Ovary (tissue), 3 donors: Measurements from ENCODE around the gene CD151.

Experiments
- POLR2A ChIP-seq: fragments of 450-650 bp; IDR thresholded peaks from one replicate; pipeline ENCODE4 v1.6.1; 2017; ENCODE audit warnings: antibody characterized with exemption, mild to moderate bottlenecking, moderate library complexity
- TF ChIP-seq, protein P1 (sequence below), 3 donors: fragments of 450-650 bp in 2 of 3; fragments of 200-600 bp in 1 of 3; IDR thresholded peaks; one replicate each; pipeline versions ENCODE4 v1.5.1 to v1.8.0; 2016 to 2022; ENCODE audit warnings: antibody characterized with exemption in 3 of 3, mild to moderate bottlenecking in 1 of 3
- donor health status: DM: no; HTN: no; CAD: no.

GRCh38 chr11:794013-794765, 38.6 kb upstream of the CD151 start:
- no peak for TF ChIP-seq POLR2A
- TF ChIP-seq, protein P1, sequence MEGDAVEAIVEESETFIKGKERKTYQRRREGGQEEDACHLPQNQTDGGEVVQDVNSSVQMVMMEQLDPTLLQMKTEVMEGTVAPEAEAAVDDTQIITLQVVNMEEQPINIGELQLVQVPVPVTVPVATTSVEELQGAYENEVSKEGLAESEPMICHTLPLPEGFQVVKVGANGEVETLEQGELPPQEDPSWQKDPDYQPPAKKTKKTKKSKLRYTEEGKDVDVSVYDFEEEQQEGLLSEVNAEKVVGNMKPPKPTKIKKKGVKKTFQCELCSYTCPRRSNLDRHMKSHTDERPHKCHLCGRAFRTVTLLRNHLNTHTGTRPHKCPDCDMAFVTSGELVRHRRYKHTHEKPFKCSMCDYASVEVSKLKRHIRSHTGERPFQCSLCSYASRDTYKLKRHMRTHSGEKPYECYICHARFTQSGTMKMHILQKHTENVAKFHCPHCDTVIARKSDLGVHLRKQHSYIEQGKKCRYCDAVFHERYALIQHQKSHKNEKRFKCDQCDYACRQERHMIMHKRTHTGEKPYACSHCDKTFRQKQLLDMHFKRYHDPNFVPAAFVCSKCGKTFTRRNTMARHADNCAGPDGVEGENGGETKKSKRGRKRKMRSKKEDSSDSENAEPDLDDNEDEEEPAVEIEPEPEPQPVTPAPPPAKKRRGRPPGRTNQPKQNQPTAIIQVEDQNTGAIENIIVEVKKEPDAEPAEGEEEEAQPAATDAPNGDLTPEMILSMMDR (IDR thresholded peaks at IDR 0.05): no peak
